Measurements from ENCODE around the gene NTN1.

DNA sequence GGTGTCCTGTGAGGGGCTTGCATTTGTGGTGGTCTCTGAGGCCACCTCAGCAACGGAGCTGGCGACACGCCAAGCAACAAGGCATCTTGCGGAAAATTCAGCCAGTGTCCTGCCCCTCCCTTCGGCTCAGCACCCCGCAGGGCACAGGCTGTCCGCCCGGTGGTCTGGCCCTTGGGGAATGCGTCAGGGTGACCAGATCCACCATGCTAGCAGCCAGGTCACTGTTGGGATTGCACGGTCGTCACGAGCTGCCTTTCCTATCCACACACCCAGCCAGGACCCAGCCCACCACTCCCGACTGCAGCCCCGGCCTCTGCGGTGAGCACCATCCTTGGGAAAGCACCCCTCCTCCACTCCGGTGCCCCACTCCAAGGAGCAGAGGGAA lies 221.2 kb downstream of the NTN1 start:
- TF ChIP-seq, protein P1, sequence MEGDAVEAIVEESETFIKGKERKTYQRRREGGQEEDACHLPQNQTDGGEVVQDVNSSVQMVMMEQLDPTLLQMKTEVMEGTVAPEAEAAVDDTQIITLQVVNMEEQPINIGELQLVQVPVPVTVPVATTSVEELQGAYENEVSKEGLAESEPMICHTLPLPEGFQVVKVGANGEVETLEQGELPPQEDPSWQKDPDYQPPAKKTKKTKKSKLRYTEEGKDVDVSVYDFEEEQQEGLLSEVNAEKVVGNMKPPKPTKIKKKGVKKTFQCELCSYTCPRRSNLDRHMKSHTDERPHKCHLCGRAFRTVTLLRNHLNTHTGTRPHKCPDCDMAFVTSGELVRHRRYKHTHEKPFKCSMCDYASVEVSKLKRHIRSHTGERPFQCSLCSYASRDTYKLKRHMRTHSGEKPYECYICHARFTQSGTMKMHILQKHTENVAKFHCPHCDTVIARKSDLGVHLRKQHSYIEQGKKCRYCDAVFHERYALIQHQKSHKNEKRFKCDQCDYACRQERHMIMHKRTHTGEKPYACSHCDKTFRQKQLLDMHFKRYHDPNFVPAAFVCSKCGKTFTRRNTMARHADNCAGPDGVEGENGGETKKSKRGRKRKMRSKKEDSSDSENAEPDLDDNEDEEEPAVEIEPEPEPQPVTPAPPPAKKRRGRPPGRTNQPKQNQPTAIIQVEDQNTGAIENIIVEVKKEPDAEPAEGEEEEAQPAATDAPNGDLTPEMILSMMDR (conservative IDR thresholded peaks at IDR 0.05; ENCODE audit: low read depth, low read length), result no peak
- TF ChIP-seq, protein P2, sequence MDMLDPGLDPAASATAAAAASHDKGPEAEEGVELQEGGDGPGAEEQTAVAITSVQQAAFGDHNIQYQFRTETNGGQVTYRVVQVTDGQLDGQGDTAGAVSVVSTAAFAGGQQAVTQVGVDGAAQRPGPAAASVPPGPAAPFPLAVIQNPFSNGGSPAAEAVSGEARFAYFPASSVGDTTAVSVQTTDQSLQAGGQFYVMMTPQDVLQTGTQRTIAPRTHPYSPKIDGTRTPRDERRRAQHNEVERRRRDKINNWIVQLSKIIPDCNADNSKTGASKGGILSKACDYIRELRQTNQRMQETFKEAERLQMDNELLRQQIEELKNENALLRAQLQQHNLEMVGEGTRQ (IDR thresholded peaks at IDR 0.05; ENCODE audit: low read depth, low read length), result no peak
- no peak for TF ChIP-seq RCOR1 (IDR thresholded peaks at IDR 0.05; ENCODE audit: insufficient replicate concordance, low read length)
- TF ChIP-seq POLR2A (IDR thresholded peaks at IDR 0.05; ENCODE audit: low read depth, low read length), result no peak
- TF ChIP-seq CEBPB (IDR thresholded peaks at IDR 0.05; ENCODE audit: low read depth, low read length), result no peak
- TF ChIP-seq MXI1 (IDR thresholded peaks at IDR 0.05; ENCODE audit: borderline replicate concordance, low read depth, low read length), result no peak
